DND-41 (cell line): ENCODE data around the gene LYRM1.

Experiments used
- ATAC-seq: fragments of 200-7000 bp; cut with Tn5 transposase; 3 replicates; pipeline ENCODE4 v1.9.1; 2021; ENCODE audit warnings: low read depth; ENCODE audit not compliant: insufficient read depth
- DNase-seq: peaks from one replicate; pipeline ENCODE4 v3.0.0-alpha.2; 2020
- H2AFZ ChIP-seq: 2 replicates; pipeline ENCODE4 v1.6.0; 2012; ENCODE audit warnings: low read depth, low read length
- H3K27ac ChIP-seq: 2 replicates; pipeline ENCODE4 v1.5.1; 2012; ENCODE audit warnings: low read length, inconsistent platforms
- H3K27me3 ChIP-seq: fragments of 200-600 bp; sonication (generic); 2 replicates; pipeline ENCODE4 v1.6.0; 2012; ENCODE audit warnings: low read length, mild to moderate bottlenecking, inconsistent platforms; ENCODE audit not compliant: insufficient read depth, poor library complexity
- H3K36me3 ChIP-seq: 2 replicates; pipeline ENCODE4 v1.5.1; 2012; ENCODE audit warnings: low read length, inconsistent platforms; ENCODE audit not compliant: insufficient read depth
- H3K4me1 ChIP-seq: 2 replicates; pipeline ENCODE4 v1.5.1; 2012; ENCODE audit warnings: mild to moderate bottlenecking, low read length; ENCODE audit not compliant: insufficient read depth
- H3K4me2 ChIP-seq: 2 replicates; pipeline ENCODE4 v1.6.0; 2012; ENCODE audit warnings: mild to moderate bottlenecking, moderate library complexity, low read length, inconsistent platforms; ENCODE audit not compliant: insufficient read depth
- H3K4me3 ChIP-seq, 2 experiments: fragments of 200-600 bp in 1 of 2; shearing (Covaris generic) in 1 of 2; 2 replicates each; pipeline ENCODE4 v1.5.1; 2012 to 2016; ENCODE audit warnings: inconsistent platforms in 2 of 2, low read length in 2 of 2, mild to moderate bottlenecking in 2 of 2, low read depth in 1 of 2, moderate library complexity in 1 of 2
- H3K79me2 ChIP-seq: 2 replicates; pipeline ENCODE4 v1.6.0; 2012; ENCODE audit warnings: low read length, inconsistent platforms; ENCODE audit not compliant: insufficient read depth
- H3K9ac ChIP-seq: 2 replicates; pipeline ENCODE4 v1.6.0; 2012; ENCODE audit warnings: low read depth, mild to moderate bottlenecking, inconsistent platforms, low read length, moderate library complexity
- H3K9me3 ChIP-seq: 2 replicates; pipeline ENCODE4 v1.5.1; 2012; ENCODE audit warnings: low read length, moderate library complexity, mild to moderate bottlenecking, inconsistent platforms; ENCODE audit not compliant: insufficient read depth, severe bottlenecking
- H4K20me1 ChIP-seq: 2 replicates; pipeline ENCODE4 v1.6.0; 2012; ENCODE audit warnings: low read length; ENCODE audit not compliant: insufficient read depth
- CTCF ChIP-seq: IDR thresholded peaks from 2 replicates; pipeline ENCODE4 v1.5.1; 2012; ENCODE audit warnings: borderline replicate concordance, low read length, moderate library complexity, mild to moderate bottlenecking; ENCODE audit not compliant: poor library complexity, severe bottlenecking; ENCODE audit errors: extremely low read depth
- EZH2 ChIP-seq: IDR thresholded peaks from 3 replicates; pipeline ENCODE4 v1.6.1; 2012; ENCODE audit warnings: borderline replicate concordance, low read depth, mild to moderate bottlenecking, moderate library complexity, low read length, inconsistent platforms; ENCODE audit not compliant: severe bottlenecking

Gene LYRM1

DNA sequence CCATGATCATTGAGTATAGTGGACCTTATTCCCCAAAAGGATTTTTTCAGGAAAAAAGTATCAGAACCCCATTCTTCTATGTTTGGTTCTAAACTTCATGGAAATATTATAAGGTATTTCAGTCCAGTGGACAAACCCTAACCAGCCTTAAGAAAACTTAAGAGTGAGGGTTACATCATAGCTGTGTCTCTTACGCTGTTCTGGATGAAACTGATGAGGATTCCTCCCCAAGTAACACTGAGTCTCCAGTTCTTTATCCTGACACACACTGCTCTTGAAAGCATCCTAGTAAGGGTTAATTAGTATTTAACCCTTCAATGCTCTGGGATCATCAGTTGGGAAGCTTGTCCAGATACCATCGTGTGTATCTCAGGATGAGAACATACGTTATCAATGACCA, 5.0 kb downstream of the LYRM1 start:
- Histone ChIP-seq H2AFZ (no peak overlapping the region), H3K9ac (no peak overlapping the region), H3K79me2 (peaks cover 10% of the 10 kb centered on the region), H3K4me2 (no peak overlapping the region), H3K27ac (no peak overlapping the region), H3K36me3 (no peaks in the 10 kb centered on the region), H3K4me3 (no peak overlapping the region), H3K27me3 (no peaks in the 10 kb centered on the region), H3K4me1 (peaks cover 43% of the 10 kb centered on the region), H3K9me3 (no peaks in the 10 kb centered on the region), H4K20me1 (0 out of 2 replicates have a peak, but pooled peaks cover 4% of the 10 kb centered on the region)
- TF ChIP-seq EZH2 (no peak), CTCF (no peak)
- DNase-seq, result no peak
- ATAC-seq, result no peak

- TF ChIP-seq EZH2 (no peak), CTCF (no peak)
- H3K9me3 ChIP-seq, result no peaks in the 10 kb centered on the region
- no peak overlapping the region for H3K4me3 ChIP-seq
- DNase-seq, result no peak
- no peak overlapping the region for H2AFZ ChIP-seq
- 0 out of 2 replicates have a peak, but pooled peaks cover 4% of the 10 kb centered on the region for H4K20me1 ChIP-seq
- H3K36me3 ChIP-seq, result no peaks in the 10 kb centered on the region
- no peak overlapping the region for H3K27ac ChIP-seq
- no peak overlapping the region for H3K9ac ChIP-seq
- no peak for ATAC-seq
- no peak overlapping the region for H3K4me2 ChIP-seq
- H3K79me2 ChIP-seq, result peaks cover under 1% of the 10 kb centered on the region; the same call in 1 of the 2 replicates
- no peaks in the 10 kb centered on the region for H3K27me3 ChIP-seq
- H3K4me1 ChIP-seq, result peaks cover 35% of the 10 kb centered on the region
Measured at GRCh38 chr16:20906341-20907255, 6.0 kb downstream of the LYRM1 start.

DNA sequence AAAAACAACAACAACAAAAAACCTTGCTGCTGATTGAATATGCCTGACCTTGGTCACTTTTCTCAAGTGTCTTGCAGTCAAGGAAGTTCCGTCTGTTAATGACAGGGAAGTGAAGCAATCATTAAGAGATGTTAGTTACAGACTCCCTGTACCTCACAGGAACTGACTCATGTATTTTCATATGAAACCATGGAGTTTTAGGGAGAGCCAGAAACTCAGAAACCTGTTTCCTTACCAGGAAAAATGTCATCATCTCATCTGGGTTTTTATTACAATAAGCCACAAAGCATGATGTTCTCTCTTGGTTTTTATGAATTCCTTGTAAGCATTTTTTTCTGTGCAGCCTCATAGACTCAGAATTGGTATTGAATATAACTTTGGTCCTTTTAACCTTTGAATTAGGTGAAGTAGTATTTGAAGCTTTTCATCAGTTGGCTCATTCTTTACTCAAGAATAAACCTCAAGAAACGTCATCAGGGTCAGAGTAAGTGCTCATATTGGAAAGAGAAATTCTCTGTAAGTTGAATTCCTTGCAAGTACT, 10.3 kb downstream of the LYRM1 start:
- H3K9ac ChIP-seq, result no peak overlapping the region
- H3K27me3 ChIP-seq, result no peaks in the 10 kb centered on the region

More for the DNA sequence above, 10.3 kb downstream of the LYRM1 start:
- Histone ChIP-seq H3K36me3 (peaks cover 3% of the 10 kb centered on the region; the same call in 1 of the 2 replicates), H3K4me2 (no peak overlapping the region), H4K20me1 (no peaks in the 10 kb centered on the region), H3K4me1 (no peaks in the 10 kb centered on the region), H3K4me3 (no peak overlapping the region), H3K9me3 (no peaks in the 10 kb centered on the region), H3K27ac (no peak overlapping the region), H3K79me2 (no peaks in the 10 kb centered on the region), H2AFZ (no peak overlapping the region)
- DNase-seq (no peak), ATAC-seq (no peak)
- TF ChIP-seq CTCF, result no peak
- TF ChIP-seq EZH2, result no peak
